Caco-2 (cell line): ENCODE measurements around the gene DCDC1. TPM values are rescaled to one million over a fixed set of nuclear protein-coding genes. Genes with fewer than 3 reads are reported as not detected.

Source experiments
- BruUV-seq: library from RNA; stranded (reverse); fragments of 400-500 nt; replicated peaks from 2 replicates; lab custom pipeline; 2021; lab: Mats Ljungman, UMichigan
- CTCF ChIA-PET: fragments of 300-600 bp; sonication (Branson Sonifier 250); formaldehyde crosslinking; loops from one replicate; lab custom pipeline; 2022; ENCODE audit warnings: antibody characterized with exemption; lab: Charles Lee
- POLR2A ChIA-PET: fragments of 300-600 bp; sonication (Branson Sonifier 250); formaldehyde crosslinking; loops from one replicate; lab custom pipeline; 2022; ENCODE audit warnings: antibody characterized with exemption; lab: Charles Lee
- DNase-seq, 2 experiments: peaks; one replicate each; pipeline versions ENCODE4 v3.0.0 to v3.0.0-alpha.2; 2020 to 2022
- H3K27me3 ChIP-seq: replicated peaks from 2 replicates; pipeline ENCODE4 v1.6.0; 2011; ENCODE audit warnings: low read length; ENCODE audit not compliant: control insufficient read depth, insufficient read depth
- H3K36me3 ChIP-seq: 2 replicates; pipeline ENCODE4 v1.5.1; 2011; ENCODE audit warnings: low read length; ENCODE audit not compliant: control insufficient read depth, insufficient read depth
- H3K4me1 ChIP-seq: fragments of 250-450 bp; sonication (Bioruptor Pico); 2 replicates; pipeline ENCODE4 v1.5.1; 2020; ENCODE audit warnings: mild to moderate bottlenecking
- H3K4me3 ChIP-seq: 2 replicates; pipeline ENCODE4 v1.5.1; 2011; ENCODE audit warnings: low read depth, mild to moderate bottlenecking, control low read depth, low read length
- H3K9me3 ChIP-seq: fragments of 250-450 bp; sonication (Bioruptor Pico); 2 replicates; pipeline ENCODE4 v1.5.1; 2020; ENCODE audit warnings: mild to moderate bottlenecking, moderate library complexity
- H3K27ac Mint-ChIP-seq: one replicate; pipeline ENCODE4 v1.8.0; 2022; ENCODE audit warnings: mixed read lengths; ENCODE audit not compliant: unreplicated experiment
- H3K27me3 Mint-ChIP-seq: one replicate; pipeline ENCODE4 v1.8.0; 2022; ENCODE audit warnings: mixed read lengths; ENCODE audit not compliant: insufficient read depth, unreplicated experiment
- H3K36me3 Mint-ChIP-seq: one replicate; pipeline ENCODE4 v1.8.0; 2022; ENCODE audit warnings: mild to moderate bottlenecking, mixed read lengths; ENCODE audit not compliant: insufficient read depth, unreplicated experiment
- H3K4me1 Mint-ChIP-seq: one replicate; pipeline ENCODE4 v1.8.0; 2022; ENCODE audit warnings: low read depth, mixed read lengths; ENCODE audit not compliant: unreplicated experiment
- H3K4me3 Mint-ChIP-seq: one replicate; pipeline ENCODE4 v1.8.0; 2022; ENCODE audit warnings: mild to moderate bottlenecking, moderate library complexity, mixed read lengths; ENCODE audit not compliant: unreplicated experiment
- H3K9me3 Mint-ChIP-seq: one replicate; pipeline ENCODE4 v1.8.0; 2022; ENCODE audit warnings: mixed read lengths; ENCODE audit not compliant: unreplicated experiment
- intact Hi-C: fragments of 100-400 bp; cut with micrococcal nuclease; formaldehyde crosslinking; loops from one replicate; pipeline ENCODE4 v1.10.0; 2022; ENCODE audit not compliant: unreplicated experiment
- total RNA-seq: library from RNA; stranded (reverse); gene quantifications from 2 replicates; pipeline ENCODE4 v1.2.3, GENCODE V29; 2022
- TF ChIP-seq, protein P1 (sequence below), 2 experiments: fragments of 200-600 bp in 1 of 2; IDR thresholded peaks; 1 replicate in 1 of 2; 2 replicates in 1 of 2; pipeline versions ENCODE4 v1.5.1 to v1.8.0; 2011 to 2022; ENCODE audit warnings: antibody characterized with exemption in 1 of 2, control low read depth in 1 of 2, inconsistent platforms in 1 of 2, low read depth in 1 of 2, low read length in 1 of 2, mild to moderate bottlenecking in 1 of 2, moderate library complexity in 1 of 2; ENCODE audit not compliant: insufficient read depth in 1 of 2, severe bottlenecking in 1 of 2, unreplicated experiment in 1 of 2

DCDC1 gene
- total RNA-seq, 1 experiment from 2014 or later: not detected

DNA sequence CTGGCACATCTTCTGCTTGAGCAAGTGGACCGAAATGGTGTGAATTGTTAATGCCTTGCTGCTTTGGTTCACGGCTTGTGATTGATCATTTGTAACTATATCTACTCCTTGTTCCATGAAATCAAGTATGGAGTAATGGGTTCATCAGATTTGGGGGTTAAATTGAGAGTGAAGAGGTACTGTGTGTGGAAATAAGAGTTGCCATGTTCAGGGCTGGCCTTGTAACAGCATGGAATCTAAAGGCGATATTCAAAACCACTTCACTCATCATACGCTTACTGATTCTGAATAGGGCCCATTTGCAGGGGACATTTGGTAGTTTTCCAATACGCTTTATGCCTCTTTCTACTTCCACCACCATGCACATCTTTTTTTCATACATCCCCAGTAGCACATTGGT is 122.2 kb downstream of the DCDC1 start:
- no peak for DNase-seq
- intact Hi-C loops: no loop called here

DNA sequence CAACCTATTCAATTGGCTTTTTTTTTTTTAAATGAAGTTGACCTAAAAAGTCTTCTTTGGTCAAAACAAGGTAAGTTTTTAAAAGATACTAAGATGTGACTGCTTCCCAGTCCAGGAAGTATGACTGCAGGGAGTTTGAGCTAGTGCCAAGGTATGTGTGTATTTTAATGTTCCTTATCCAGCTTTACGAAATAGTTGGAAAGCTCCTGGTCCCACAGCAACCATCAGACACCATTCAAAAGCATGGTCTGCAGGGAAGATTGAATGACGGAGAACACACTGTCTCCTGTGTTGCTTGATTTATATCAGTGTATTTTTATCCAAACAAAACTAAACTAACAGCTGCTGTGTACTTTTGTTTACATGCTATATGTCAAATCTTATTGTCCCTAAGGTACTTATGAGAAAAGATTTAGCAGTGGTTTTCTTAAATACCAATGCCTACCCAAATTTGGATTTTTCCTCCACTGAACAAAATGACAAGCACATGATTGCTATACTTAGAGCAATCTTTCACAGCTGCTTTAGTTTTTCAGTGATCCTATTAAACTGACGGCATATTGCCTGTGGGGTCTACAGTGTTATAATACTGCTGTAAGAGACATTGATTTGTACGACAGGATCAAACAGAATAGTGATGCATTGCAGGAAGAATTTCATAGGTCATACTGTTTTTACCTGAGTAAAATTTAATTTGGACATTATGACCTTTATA is 122.9 kb downstream of the DCDC1 start:
- H3K27me3 ChIP-seq: no peaks in the 10 kb centered on the region
- H3K36me3 ChIP-seq: no peaks in the 10 kb centered on the region
- BruUV-seq: no TSS peak
- TF ChIP-seq, protein P1, sequence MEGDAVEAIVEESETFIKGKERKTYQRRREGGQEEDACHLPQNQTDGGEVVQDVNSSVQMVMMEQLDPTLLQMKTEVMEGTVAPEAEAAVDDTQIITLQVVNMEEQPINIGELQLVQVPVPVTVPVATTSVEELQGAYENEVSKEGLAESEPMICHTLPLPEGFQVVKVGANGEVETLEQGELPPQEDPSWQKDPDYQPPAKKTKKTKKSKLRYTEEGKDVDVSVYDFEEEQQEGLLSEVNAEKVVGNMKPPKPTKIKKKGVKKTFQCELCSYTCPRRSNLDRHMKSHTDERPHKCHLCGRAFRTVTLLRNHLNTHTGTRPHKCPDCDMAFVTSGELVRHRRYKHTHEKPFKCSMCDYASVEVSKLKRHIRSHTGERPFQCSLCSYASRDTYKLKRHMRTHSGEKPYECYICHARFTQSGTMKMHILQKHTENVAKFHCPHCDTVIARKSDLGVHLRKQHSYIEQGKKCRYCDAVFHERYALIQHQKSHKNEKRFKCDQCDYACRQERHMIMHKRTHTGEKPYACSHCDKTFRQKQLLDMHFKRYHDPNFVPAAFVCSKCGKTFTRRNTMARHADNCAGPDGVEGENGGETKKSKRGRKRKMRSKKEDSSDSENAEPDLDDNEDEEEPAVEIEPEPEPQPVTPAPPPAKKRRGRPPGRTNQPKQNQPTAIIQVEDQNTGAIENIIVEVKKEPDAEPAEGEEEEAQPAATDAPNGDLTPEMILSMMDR (IDR thresholded peaks at IDR 0.05; ENCODE audit: insufficient read depth in 1 of 2, low read depth in 1 of 2, low read length in 1 of 2, severe bottlenecking in 1 of 2, unreplicated experiment in 1 of 2): no peak
- Mint-ChIP-seq H3K27me3 (peaks cover 3% of the 10 kb centered on the region), H3K27ac (no peak overlapping the region), H3K9me3 (no peaks in the 10 kb centered on the region), H3K36me3 (no peaks in the 10 kb centered on the region), H3K4me1 (no peaks in the 10 kb centered on the region), H3K4me3 (no peak overlapping the region)
- no peaks in the 10 kb centered on the region for H3K9me3 ChIP-seq
- H3K4me3 ChIP-seq: no peak overlapping the region
- H3K4me1 ChIP-seq: no peaks in the 10 kb centered on the region
- ChIA-PET CTCF (no interaction called here), POLR2A (no interaction called here)
- no peak for DNase-seq
- intact Hi-C loops: no loop called here

More for the DNA sequence above, 122.2 kb downstream of the DCDC1 start:
- H3K27me3 ChIP-seq: no peaks in the 10 kb centered on the region
- no TSS peak for BruUV-seq
- no peaks in the 10 kb centered on the region for H3K9me3 ChIP-seq
- CTCF ChIA-PET: no interaction called here
- H3K4me1 Mint-ChIP-seq: no peaks in the 10 kb centered on the region
- TF ChIP-seq, protein P1 (IDR thresholded peaks at IDR 0.05; ENCODE audit: insufficient read depth in 1 of 2, low read depth in 1 of 2, low read length in 1 of 2, severe bottlenecking in 1 of 2, unreplicated experiment in 1 of 2): no peak
- no peaks in the 10 kb centered on the region for H3K9me3 Mint-ChIP-seq
- H3K36me3 ChIP-seq: no peaks in the 10 kb centered on the region
- no peaks in the 10 kb centered on the region for H3K4me1 ChIP-seq
- POLR2A ChIA-PET: no interaction called here
- peaks cover 3% of the 10 kb centered on the region for H3K27me3 Mint-ChIP-seq
- no peak overlapping the region for H3K4me3 ChIP-seq
- H3K36me3 Mint-ChIP-seq: no peaks in the 10 kb centered on the region
- no peak overlapping the region for H3K27ac Mint-ChIP-seq
- H3K4me3 Mint-ChIP-seq: no peak overlapping the region

DNA sequence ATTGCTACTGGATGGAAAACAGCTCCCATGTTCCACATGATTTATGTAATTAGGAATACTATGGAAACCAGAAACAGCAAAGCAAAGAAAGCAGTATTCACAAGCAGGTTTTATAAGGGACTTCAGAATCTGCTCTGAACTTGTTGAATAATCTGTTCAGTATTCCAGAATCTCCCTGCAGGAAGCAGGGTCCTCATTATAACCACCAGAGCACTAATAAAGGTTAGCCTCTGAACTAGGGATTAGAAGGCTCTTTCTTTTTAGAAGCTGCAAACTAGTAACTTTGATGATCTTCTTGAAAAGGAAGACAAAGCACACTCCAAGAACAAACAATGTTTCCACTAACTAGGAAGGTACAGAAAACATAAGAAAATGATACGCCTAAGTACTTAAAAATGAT is 125.8 kb downstream of the DCDC1 start:
- Mint-ChIP-seq H3K36me3 (no peaks in the 10 kb centered on the region), H3K4me3 (no peak overlapping the region), H3K4me1 (no peaks in the 10 kb centered on the region), H3K27ac (no peak overlapping the region), H3K27me3 (peaks cover 3% of the 10 kb centered on the region), H3K9me3 (no peaks in the 10 kb centered on the region)
- no TSS peak for BruUV-seq
- H3K9me3 ChIP-seq: no peaks in the 10 kb centered on the region
- no peaks in the 10 kb centered on the region for H3K36me3 ChIP-seq
- H3K4me1 ChIP-seq: no peaks in the 10 kb centered on the region
- intact Hi-C loops: no loop called here
- POLR2A ChIA-PET: no interaction called here
- no peaks in the 10 kb centered on the region for H3K27me3 ChIP-seq
- DNase-seq: no peak
- CTCF ChIA-PET: no interaction called here
- no peak overlapping the region for H3K4me3 ChIP-seq
- TF ChIP-seq, protein P1 (IDR thresholded peaks at IDR 0.05; ENCODE audit: insufficient read depth in 1 of 2, low read depth in 1 of 2, low read length in 1 of 2, severe bottlenecking in 1 of 2, unreplicated experiment in 1 of 2): no peak
